Transverse colon (tissue), 3 donors: Measurements from ENCODE around the gene THSD4.

Experiments
- POLR2A ChIP-seq: fragments of 450-650 bp; IDR thresholded peaks from one replicate; pipeline ENCODE4 v1.6.1; 2016; ENCODE audit warnings: antibody characterized with exemption, mild to moderate bottlenecking, moderate library complexity
- TF ChIP-seq, protein P1 (sequence below), 5 experiments: fragments of 200-600 bp in 3 of 5; fragments of 450-650 bp in 2 of 5; sonication (generic) in 3 of 5; IDR thresholded peaks; 1 replicate in 2 of 5; 2 replicates in 3 of 5; pipeline ENCODE4 v1.5.1; 2016 to 2017; ENCODE audit warnings: antibody characterized with exemption in 5 of 5, inconsistent platforms in 3 of 5, mild to moderate bottlenecking in 2 of 5, moderate library complexity in 1 of 5

DNA sequence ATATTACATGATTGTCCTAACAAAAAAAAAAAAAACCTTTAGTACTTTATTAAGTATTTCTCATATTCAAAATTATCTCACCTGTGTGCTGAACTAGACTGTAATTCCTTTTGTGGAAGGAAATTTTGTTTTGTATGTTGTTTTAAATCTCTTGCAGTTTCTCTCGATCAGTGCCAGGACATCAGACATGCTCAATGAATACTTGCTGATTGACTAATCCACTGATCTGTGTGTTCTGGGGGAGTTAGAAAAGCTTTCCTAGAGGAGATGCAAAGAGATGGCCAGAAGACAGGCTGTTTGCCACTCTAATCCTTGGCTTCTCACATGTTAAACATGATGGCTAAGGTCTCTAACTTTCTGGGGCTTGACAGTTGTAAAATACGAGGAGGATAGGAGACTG, 461.8 kb downstream of the THSD4 start:
- TF ChIP-seq, protein P1, sequence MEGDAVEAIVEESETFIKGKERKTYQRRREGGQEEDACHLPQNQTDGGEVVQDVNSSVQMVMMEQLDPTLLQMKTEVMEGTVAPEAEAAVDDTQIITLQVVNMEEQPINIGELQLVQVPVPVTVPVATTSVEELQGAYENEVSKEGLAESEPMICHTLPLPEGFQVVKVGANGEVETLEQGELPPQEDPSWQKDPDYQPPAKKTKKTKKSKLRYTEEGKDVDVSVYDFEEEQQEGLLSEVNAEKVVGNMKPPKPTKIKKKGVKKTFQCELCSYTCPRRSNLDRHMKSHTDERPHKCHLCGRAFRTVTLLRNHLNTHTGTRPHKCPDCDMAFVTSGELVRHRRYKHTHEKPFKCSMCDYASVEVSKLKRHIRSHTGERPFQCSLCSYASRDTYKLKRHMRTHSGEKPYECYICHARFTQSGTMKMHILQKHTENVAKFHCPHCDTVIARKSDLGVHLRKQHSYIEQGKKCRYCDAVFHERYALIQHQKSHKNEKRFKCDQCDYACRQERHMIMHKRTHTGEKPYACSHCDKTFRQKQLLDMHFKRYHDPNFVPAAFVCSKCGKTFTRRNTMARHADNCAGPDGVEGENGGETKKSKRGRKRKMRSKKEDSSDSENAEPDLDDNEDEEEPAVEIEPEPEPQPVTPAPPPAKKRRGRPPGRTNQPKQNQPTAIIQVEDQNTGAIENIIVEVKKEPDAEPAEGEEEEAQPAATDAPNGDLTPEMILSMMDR (IDR thresholded peaks at IDR 0.05) = no peak
- no peak for TF ChIP-seq POLR2A
